HG02763 (cell line): ENCODE measurements around the gene PARP4.
"Not testable (repeated sequence)": the region's sequence is repeated elsewhere in the genome, so short reads cannot be mapped to it uniquely, and the experiment has no call there.

ENCODE experiments used
- ATAC-seq: cut with Tn5 transposase; IDR thresholded peaks from one replicate; pipeline ENCODE4 v1.9.1; 2021; ENCODE audit warnings: mild to moderate bottlenecking, moderate library complexity; ENCODE audit not compliant: unreplicated experiment

The PARP4 gene

DNA sequence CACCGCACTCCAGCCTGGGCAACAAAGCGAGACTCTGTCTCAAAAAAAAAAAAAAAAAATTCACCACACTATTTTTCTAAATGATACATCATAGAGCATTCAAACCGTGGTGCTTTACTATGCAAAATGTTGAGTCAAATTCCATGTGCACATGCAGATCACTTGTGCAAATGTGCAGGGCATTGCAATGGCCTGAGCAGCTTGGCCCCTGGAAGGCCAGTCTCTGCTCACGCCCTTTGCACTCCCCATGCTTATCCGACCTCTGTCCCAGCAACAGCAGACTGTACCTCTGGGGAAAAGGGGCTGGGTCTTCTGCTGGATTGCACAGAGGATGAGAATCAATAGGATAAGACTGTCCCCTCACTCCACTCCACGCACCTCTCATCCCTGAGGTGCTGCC is 58.5 kb downstream of the PARP4 start:
- ATAC-seq: no peak

DNA sequence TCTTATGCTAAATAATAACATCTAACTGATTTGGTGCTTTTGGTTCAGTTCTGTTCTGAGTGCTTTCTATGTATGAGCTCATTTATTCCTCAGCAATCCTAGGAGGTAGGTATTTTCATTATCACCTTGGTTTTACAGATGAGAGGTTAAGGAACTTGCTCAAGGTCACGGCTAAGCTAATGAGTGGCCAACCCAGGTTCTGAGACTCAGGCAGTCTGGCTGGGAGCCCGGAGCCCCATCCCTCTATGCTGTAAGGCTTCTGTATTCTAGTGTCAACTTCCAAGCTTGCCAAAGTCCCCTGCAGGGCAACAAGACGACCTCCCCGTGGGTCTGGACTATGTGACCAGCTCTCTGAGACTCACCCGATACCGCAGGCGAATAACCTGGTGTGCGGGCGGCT is 60.5 kb downstream of the PARP4 start:
- no peak for ATAC-seq

DNA sequence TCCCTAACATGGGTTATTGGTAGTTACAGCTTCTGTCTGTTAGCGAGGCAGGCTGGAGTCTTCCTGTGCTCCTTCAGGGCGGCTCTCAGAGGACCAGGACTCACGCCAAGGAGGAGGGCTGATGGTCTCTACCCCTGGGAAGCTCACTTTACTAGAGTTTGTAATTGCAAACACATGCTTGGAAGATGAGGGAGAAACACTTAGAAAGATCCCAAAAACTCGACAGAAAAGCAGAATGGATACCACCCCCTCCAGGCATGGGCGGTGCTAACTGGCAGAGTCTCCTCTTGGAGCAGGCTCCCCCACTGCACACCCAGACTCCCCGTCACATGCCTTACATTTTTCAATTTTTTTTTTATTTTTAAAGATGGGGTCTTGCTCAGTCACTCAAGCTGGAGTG is 62.0 kb downstream of the PARP4 start:
- ATAC-seq: no peak

DNA sequence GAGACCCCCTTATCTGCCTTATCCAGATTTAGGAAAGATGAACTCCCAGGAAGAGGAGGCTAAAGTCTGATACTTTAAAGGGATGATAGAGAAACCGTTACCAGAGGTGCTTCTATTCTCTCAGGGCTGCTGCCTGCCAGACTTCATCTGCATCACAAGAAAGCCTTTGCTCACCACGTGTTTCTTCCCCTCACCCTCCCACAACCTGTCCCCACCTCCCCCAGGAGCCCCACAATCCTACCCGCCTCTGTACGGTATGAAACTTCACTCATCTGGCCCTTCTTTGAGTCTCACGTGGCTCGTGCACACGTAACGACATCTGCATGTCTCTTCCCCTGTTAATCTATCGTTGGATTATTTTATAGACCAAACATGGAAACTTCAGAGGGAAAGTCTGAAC is 67.7 kb downstream of the PARP4 start:
- ATAC-seq: not testable (repeated sequence)

DNA sequence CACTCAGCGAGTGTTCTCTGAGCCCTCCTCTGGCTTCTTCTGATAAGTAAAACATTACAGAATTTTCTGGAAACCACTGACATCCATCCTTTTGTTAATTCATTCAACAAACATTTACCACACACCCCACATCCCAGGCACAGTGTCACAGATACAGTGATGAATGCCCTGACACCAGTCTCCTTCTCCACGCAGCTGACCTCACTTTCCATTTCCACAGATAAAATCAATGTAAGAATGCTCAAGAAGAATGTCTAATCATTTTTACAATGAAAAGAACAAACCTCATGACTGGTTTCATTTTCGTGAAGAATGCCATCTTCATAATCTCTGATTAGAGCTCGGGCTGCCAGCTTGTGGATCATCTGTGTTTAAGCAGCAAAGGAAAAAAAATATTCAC is 69.2 kb downstream of the PARP4 start:
- ATAC-seq: no peak

DNA sequence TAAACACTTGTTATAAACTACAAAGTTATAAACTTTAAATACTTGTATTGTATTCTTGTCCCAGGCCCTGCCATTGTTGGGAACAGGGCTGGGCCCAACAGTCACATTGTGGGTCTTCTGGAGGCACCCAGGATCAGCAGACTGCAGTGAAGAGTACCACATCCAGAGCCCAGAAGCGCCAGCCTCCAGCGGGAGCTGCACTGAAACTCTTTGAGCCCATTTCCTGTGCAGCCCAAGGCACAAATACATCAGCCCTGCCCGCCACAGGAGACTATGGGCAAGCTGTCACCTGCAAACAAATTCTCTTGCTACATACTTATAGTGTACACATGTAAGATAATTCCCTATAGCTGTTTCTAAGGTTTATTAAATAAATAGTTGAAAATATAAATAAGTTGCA is 86.5 kb downstream of the PARP4 start:
- not testable (repeated sequence) for ATAC-seq

DNA sequence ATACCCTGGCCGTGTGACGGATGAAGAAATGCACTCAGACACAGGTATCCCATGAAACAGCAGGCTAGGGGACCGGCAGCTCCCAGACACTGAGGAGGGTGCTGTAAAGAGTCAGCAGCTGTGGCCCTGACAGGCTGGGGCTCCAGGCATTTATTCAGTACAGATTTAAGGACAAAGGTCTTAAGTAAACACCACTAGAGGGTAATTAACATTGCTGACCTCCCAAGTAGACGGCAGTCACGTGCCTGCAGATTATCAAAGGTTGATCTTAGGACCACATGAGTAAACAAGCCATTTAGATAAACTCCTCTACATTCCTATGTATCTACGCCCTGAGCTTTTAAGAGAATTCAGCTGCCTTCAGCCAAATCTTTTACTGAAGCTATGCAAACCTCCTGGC is 92.9 kb downstream of the PARP4 start:
- not testable (repeated sequence) for ATAC-seq

DNA sequence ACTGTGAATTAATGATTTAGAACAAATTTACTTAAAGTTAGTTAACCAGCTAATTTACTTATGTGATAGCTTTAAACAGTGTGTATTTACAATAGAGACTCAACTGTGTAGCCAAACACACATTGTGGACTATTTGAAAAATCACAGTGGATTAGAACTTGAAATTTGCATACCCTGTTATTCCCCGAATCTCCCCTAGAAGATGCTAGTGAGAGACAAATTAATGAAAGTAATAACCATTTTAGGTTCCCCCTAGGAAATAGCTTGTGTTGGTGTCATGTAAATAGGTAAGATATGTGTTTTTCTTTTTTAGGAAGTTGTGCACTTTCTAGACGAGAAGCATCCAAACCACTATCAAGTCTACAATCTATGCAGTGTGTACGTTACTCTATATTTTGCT is 104.7 kb downstream of the PARP4 start:
- no peak for ATAC-seq

DNA sequence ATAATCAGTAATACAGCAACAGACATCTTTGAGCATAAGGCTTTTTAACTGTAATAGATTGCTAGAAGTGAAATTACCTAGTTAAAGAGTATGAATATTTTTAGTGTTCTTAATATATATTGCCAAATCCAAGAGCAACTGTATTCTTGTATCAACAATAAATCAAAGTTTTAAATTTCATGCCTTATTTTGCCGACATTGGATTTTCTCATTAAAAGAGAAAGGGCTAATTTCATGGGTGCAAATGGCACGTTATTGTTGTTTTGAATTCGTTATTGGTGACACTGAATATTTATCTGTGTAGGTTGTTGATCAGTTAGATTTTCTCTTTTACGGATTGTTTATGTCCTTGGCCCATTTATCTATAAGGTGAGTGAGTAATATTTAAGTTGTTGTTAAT is 106.1 kb downstream of the PARP4 start:
- ATAC-seq: no peak

DNA sequence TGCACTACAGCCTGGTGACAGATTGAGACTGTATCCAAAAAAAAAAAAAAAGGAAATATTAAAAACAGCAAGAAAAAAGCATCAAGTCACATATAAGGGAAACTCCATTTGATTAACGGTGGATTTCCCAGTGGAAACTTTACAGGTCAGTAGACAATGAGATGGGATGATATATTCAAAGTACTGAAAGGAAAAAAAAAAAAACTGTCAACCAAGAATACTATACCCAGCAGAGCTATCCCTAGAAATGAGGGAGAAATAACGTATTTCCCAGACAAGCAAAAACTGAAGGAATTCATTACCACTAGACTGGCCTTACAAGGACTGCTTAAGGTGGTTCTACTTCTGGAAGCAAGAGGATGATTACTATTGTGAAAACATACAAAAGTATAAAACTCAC is 115.8 kb downstream of the PARP4 start:
- no peak for ATAC-seq

DNA sequence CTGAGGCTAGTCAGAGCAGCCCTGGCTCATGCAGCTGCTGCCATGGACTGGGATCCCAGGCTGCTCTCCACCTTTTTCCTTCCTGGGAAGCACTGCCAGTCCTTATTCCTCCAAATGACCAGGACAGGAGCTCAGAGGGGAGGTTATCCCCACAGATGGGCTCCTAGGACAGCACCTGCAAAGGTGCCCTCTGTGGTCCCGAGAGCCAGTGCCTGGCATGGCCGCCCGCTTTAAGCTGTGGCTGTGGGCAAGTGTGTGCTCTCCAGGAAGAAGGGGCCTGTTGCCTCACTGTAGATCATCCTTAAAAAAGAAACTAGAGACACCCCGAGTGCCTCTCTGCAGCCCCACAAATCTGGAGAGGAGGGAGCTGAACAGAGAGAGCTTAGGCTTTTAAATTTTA is 119.6 kb downstream of the PARP4 start:
- no peak for ATAC-seq

DNA sequence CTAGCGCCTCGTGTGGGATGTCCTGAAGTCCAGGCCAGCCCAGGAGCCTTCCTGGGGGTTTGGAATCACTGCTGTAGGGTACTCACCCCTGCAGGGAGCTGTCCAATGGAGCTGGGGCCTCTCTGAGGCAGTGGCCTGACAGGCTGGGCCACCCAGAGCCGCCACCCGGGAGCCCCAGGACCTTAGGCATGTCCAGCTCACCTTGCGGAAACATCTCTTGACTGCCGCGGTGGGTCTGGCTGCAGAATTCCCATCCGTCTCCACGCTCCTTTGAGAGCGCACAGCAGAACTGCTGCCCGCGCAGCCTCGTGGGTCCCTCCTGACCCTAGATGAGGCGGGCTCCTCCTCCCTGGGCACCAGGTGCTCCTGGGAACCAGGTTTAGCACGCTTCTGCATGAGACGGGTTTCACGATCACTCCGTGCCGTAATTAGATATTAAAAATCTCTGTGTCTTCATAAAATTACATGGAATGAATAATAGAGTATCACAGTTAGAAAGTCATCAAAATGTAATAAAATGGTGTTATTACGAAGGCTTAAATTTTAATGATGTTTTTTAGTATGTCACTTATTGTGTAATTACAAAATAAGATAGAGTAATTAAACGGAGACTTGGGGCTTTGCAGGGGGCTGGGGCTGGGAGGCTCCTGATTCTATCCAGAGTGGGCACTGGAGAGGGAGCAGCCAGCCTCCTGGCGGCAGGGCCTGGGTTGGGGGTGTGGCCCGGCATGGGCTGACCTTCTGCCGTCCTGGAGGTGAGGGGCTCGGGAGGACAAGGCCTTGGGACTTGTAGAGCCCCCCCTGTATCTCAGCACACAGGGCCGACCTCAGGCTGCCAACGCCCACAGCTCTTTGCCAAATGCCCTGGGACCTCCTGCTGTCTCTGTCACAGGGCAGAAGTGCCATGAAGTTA is 120.6 kb downstream of the PARP4 start:
- not testable (repeated sequence) for ATAC-seq

DNA sequence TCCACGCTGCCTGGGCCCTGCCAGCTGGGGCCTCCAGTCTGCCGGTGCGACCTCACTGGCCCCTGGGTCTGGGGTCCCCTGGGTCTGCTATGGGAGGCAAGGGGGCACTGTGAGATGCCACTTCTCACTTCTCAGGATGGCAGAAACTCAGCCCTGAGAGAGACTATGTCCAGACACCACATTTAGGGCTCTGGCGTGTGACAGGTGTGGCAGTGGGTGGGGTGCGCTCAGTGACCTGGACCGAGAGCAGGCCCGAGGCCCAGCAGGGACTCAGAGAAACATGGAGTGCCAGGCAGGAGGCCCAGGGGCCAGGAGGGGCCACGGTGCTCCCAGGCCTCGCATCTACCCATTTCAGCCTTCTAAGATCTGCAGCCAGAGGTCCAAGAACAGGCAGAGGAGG is 121.8 kb downstream of the PARP4 start:
- ATAC-seq: not testable (repeated sequence)

DNA sequence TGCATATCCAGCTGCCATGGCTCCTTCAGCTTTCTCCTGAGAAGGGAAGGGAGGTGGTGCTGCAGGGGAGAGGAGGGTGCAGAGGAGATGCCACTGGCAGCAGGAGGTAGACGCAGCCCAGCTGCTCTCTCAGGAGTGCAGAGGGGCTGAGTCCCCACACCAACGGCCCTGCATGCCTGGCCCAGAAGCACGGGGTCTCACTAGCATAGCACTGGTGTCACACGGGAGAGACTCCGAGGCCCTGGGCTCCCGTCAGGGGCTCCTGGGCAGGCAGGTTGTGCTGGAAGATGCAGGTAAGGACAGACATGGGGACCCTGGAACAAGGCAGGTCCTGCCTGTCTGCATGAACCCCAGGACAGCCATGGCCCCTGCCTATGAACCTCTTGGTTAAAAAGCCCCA is 123.1 kb downstream of the PARP4 start:
- no peak for ATAC-seq

DNA sequence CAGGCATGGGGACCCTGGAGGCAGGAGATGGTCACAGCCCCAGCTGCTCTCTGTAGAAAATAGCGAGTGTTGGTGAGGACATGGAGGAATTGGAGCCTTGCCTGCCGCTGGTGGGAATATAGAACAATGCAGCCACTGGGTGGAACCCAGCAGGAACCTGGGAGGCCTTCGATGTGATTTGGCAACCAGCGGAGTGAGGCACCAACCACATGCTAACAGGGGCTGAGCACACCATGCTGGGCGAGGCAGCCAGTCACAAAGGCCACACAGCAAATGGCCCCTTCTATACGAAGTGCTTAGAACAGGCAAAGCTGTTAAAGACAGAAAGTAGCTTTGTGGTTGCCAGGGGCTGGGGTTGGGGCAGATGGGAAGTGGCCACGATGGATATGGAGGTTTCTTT is 123.8 kb downstream of the PARP4 start:
- ATAC-seq: not testable (repeated sequence)

DNA sequence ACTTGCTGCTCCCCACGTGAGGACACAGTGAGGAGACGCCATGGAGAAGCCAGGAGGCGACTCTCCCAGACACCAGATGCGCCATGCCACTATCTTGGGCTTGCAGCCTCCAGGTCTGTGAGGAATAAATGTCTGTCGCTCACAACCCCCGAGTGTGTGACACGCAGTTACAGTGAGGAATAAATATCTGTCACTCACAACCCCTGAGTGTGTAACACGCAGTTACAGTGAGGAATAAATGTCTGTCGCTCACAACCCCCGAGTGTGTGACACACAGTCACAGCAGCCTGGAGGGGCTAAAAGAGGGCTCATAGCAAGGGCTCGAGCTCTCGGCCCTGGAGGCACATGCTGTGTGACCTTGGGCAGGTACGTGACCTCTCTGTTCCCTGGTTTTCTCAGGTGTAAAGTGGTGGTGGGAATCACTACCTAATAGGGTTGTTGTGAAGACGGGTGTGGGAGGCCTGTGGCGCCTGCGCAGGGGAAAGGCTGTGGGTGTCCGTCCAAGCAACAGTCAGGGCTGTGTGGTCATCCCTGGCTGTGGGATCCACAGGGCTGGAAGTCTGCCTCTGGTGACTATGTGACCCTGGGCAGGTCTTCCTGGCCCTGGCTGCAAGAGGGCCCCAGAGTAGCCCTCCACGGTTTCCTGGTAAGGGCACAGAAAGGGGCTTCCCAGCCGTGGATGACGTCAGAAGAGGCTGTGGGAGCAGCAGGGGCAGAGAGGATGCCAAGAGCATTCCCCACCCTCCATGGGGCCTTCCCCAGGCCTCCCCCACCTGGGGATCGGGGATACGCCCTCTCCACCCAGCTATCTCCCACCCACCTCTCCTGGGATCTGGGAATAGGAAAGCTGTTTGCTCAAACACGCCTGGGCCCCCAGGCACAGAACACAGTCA is 125.5 kb downstream of the PARP4 start:
- ATAC-seq: no peak

DNA sequence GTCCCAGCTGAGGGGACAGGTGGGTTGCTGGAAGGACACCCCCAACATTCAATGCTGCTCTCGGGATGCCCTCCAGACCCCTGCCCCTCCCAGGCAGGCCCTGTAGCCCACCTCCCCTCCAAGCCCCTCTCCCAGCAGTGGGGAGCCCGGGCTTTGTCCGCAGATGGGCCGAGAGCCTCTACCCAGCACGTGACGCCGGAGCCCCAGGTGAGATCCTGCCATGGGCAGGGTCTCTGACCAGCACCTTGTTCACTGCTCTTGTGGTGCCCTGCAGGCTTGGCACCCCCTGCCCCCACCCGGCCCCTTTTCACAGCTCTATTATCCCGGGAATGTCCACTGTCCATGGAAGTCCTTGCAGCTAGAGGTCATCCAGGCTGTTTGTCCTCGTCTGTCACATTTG is 126.7 kb downstream of the PARP4 start:
- no peak for ATAC-seq

DNA sequence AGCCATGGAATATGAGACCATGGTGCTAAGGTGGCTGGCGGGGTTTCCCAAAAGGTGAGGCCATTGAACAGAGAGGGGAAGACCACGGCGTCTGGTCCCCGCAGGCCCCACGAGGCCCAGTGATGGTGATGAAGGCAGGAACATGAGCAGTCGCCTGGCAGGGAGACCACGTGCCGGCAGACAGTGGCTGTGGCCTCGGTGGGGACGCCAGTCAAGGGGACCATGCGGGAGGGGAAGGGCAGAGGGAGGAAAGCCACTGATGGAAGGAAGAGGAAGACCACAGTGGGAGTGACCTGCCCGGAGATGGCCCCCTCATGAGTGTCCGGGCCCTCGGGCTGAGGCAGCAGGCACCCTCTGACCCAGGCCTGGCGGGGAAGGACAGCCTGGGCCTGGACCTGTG is 127.6 kb downstream of the PARP4 start:
- ATAC-seq: not testable (repeated sequence)

DNA sequence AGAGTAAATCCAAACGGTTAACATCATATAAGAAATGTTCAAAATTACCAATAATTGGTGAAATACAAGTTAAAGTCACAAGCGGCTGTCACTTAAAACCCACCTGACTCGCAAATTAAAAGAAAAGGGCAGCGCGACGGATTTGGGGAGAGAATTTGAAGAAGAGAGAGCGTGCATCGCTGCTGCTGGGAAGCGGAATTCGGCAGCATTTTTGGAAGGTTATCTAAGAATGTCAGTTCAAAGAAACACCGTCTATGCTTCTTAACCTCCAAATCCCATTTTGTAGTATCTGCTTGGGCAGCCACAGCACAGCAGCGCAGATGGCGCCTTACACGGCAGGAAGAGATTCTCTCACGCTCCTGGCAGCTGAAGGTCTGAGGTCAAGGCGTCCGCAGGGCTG is 128.5 kb downstream of the PARP4 start:
- ATAC-seq: not testable (repeated sequence)

DNA sequence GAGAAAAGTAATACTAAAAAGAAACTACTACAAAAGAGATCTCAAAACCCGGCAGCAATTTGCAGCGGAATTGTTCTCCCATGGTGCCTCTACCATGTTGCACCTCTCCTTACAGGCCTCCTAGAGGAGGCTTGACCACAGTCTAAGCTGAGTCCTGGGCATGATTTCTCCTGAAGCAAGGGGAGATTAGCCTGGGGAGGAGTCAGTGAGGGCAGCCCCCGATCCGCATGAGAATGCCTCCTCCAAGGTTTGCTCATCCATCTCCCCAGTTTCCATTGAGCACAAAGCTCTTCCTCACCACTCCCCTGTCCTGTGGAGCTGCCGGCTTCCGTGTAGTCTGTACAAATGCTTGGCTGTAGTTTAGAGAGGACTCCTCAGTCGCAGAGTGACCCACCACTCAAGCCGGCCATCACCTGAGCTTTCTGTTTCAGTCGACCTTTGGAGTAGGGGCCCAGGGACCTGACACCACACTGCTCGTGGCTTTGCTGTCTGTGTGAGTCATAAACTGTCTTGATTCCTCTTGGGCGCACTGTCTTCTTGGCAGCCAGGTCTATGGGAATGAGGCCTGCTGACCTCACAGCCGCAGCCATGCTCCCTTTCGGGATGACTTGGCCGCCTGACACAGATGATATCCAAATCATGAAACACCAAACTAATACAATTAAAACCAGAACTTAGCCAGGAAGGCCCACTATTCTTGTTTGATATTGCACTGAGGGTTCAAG is 130.9 kb downstream of the PARP4 start:
- ATAC-seq: no peak

DNA sequence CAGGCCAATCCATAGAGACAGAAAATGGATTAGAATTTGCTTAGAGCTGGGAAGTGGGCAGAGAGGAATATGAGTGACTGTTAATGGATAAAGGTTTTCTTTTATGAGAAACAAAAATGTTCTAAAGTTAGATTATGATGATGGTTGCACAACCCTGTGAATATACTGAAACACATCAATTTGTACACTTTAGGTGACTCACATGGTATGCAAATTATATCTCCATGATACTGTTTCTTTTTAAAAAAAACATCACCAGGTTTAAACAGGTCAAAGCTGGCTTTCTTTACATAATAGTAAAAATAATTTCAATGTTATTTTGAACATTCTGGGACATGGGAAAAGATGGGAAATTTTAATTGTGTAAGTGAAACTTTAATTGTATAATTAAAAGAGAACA is 131.7 kb downstream of the PARP4 start:
- ATAC-seq: not testable (repeated sequence)
